Measurements from ENCODE around the gene FOXD4.
"Not testable (repeated sequence)": the region's sequence is repeated elsewhere in the genome, so short reads cannot be mapped to it uniquely, and the experiment has no call there.

- TF ChIP-seq CTCF, POLR2A (IDR thresholded peaks at IDR 0.05): not testable (repeated sequence)
Observed at GRCh38 chr9:78333-78732, 39.9 kb downstream of the FOXD4 start.

Measured in right lobe of liver (tissue), 4 donors.